Femur (tissue), 1 donor: ENCODE measurements around the gene ELF2.
"Not testable (repeated sequence)": the region's sequence is repeated elsewhere in the genome, so short reads cannot be mapped to it uniquely, and the experiment has no call there.

Source experiments
- DNase-seq: peaks from one replicate; pipeline ENCODE4 v3.0.0-alpha.2; 2017

ELF2 gene

GRCh38 chr4:139177049-139177868 lies at the start of gene ELF2:
Gene ELF2 (minus strand): TSS chr4:139177218. CDS start chr4:139137701, 39,517 bp downstream.
- DNase-seq: peak; percentile 95

DNA sequence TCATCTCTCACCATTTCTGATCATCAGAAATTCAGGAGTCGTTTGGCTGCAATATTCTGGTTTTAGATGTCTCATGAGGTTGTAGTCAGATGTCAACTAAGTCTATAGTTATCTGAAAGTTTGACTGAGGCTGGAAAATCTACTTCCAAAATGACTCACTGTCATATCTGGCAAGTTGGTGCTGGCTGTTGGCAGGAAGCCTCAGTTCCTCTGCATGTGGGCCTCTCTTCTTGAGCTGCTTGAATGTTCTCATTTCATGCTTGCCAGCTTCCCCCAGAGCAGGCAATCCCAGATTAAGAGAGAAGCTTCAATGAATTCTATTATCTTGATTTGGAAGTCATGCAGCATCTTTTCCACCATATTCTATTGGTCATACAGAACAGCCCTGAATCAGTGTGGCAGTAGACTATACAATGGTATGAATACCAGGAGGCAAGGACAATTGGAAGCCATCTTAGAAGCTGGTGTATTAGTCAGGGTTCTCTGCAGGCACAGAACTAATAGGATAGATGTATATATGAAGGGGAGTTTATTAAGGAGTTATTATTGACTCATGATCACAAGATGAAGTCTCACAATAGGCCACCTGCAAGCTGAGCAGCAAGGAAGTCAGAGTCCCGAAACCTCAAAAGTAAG lies 46.8 kb upstream of the ELF2 start:
- no peak for DNase-seq

DNA sequence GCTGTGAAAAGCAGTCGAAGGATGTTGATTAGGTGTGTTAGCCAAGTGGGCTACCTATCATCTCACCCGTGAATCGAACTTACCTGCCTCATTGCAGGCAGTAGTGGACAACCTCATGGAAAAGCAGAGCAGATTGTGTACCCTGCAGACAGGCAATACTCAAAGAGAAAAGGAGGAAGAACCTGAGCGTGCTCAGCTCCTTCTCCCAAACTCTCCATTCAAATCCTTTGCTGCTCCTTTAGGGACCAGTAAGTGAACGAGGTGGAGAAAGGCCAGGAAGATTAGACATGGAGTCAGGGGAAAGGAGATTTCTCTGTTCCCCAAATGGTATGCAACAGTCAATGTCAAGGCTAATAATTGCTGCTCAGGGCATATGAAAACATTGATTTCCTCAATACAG lies 45.2 kb upstream of the ELF2 start:
- no peak for DNase-seq

DNA sequence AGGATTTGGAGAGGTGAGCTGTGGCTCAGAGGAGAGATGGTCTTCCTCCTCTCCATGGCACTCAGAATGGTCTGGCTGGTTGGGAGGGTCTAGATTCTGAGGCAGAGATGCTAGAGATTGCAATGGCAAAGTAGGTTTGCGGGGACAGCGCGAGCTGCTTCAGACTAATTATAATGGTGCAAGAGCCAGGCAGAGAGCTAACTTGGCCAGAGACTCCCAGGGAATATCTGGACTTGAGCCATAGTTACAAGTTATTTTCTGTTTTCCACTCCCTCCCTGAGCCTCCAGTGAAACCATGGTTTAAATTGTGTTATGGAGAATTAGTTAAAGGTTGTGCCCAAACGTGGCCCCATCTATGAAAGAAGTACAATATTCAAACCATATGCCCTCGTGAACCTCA lies 44.7 kb upstream of the ELF2 start:
- DNase-seq: no peak

- no peak for DNase-seq
Measured at GRCh38 chr4:139219450-139220055, 42.5 kb upstream of the ELF2 start.

GRCh38 chr4:139214039-139214534 lies 37.1 kb upstream of the ELF2 start:
- DNase-seq: no peak

DNA sequence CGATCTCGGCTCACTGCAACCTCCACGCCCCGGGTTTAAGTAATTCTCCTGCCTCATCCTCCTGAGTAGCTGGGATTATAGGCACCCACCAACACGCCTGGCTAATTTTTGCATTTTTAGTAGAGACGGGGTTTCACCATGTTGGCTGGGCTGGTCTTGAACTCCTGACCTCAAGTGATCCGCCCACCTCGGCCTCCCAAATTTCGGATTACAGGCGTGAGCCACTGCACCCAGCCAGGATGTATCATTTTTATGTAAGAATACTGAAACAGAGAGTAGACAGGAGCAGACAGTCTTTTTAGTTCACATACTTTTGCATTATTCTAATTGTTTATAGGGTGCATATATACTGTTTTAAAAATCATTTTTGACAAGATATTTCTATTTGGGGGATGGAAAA lies 36.6 kb upstream of the ELF2 start:
- not testable (repeated sequence) for DNase-seq

DNA sequence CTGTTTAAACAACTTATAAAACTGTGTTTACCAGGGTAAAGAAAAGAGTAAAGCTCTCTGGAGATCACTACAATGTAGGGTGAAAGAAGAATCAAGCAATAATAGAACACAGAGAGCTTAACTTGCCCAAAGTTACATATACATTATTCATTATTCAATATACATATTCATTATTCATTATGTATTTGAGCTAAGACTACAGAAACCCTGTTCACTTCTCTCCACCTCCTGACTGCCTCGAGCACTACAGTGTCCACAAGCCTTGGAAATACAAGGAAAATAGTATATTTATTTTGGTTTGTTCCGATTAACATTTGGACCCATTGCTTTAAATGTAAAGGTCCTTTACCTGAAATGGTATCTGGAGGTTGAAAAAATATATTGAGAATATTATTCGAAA lies 35.9 kb upstream of the ELF2 start:
- DNase-seq: no peak

- no peak for DNase-seq
Measured at GRCh38 chr4:139210486-139210885, 33.5 kb upstream of the ELF2 start.

DNA sequence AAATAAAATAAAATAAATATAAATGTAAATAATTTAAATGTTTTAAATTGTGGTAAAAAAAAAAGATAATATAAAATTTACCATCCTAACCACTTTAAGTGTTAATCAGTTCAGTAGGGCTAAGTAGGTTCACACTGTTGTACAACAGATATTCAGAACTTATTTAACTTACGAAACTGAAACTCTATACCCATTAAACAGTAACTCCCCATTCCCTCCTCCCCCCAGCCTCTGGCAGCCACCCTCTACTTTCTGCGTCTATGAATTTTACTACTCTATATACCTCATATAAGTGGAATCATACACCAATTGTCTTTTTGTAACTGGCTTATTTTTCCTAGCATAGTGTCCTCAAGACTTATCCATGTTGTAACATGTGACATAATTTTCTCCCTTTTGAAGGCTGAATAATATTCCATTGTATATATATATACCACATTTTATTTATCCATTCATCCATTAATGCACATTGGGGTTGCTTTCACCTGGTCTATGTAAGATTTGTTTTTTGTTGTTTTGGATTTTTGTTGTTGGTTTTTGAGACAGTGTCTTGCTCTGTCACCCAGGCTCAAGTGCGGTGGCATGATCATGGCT lies 32.5 kb upstream of the ELF2 start:
- no peak for DNase-seq

DNA sequence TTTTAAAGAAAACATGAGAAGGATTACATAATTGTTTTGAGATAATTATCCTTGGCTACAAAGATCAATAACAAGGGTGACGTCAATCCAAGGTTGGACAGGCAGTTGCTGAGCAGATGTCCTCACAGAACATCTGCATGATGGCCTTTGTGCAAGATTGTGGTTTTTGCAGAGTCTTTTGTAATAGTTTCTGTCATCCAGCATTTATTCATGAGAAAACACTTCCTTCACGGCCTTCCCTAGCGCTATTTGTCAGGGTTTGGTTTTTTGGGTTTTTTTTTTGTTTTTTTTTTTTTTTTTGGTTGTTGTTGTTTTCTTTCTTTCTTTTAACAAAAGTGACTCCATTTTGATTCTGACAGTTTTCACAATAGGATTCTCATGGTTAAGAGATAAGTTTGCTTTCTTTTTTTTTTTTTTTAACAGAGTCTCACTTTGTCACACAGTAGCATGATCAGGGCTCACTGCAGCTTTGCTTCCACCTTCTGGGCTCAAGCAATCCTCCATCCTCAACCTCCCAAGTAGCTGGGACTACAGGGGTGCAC lies 31.5 kb upstream of the ELF2 start:
- DNase-seq: no peak

DNA sequence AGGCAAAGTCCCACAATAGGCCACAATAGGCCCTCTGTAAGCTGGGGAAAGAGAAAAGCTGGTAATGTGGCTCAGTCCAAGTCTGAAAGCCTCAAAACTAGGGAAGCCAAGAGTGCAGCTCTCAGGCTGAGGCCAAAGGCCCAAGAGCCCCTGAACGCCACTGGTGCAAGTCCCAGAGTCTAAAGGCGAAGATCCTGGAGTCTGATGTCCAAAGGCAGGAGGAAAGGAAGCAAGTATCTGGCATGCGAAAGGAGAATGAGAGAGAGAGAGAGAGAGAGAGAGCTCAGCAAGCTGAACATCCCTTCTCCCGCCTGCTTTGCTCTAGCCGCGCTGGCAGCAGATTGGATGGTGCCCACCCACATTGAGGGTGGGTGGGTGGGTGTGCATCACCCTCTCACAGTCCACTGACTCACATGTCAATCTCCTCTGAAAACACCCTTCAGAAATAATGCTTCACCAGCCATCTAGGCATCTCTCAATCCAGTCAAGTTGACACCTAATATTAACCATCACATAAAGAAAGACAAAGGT lies 30.9 kb upstream of the ELF2 start:
- no peak for DNase-seq

DNA sequence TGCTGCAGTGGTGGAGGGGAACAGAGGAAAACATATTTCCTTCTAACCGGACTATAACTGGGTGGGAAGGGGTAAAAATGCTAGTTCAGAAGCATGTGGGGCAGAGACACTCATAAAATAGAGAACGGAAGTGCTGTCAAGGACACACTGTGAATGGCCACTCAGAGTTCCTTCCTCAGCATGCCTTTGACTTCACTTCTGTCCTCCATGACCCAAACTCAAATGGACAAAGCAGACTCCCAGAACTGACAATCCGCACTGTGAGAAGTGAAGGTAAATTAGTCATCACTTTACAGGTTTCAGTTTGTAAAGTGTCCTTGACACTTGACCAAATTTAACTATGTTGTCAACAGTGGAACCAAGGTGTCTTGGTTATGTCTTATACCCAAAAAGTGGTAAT lies 30.2 kb upstream of the ELF2 start:
- no peak for DNase-seq

DNA sequence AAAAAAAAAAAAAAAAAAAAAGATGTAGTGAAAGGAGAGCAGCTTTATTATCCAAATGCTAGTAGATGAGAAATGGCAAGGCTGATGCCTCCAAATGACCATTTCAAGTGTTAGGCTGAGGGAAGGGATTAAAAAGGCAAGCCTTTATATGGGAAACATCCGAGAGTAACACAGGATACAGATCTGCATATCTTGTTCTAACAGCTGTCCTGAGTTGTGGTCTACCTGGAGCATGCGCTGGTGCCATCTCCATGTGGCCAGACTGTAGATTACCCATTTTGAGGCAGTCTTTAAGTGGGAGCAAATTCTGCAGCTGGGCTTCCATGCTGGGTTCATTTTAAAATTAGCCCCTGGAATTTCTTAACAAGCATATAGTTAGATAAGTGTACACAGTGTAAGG lies 26.0 kb upstream of the ELF2 start:
- no peak for DNase-seq

DNA sequence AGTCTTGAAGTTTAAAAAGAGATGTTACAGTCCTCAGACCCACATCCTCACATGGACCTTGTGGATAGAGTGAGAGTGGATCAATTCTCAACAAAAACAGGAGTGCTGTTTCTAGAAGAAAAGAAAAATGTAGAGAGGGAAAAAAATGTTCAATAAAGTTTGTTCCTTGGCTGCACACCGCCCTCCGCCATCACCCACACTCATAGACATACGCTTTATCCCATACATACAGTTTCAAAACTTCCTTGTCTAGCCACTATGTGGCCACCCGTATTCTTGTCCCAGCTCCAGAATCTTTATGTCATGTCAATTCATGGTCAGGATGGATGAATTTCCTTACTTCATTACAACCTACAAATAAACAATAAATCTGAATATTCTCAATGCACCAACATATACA lies 23.5 kb upstream of the ELF2 start:
- DNase-seq: no peak

DNA sequence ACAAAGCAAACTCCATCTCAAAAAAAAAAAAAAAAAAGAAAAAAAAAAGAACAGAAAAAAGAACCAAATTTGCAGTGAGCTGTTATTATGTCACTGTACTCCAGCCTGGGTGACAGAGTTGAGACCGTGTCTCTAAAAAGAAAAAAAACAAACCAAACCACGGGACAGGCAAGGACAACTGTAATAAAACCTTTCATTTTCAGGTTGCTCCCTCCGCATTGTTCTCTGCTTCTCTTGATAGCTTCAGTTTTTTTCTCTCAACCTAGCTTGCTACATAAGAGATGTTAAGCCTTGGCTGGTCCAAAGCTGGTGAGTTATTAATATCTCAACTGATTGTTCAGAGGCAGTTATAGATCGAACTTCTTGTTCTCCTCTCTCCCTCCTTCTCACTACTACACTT lies 23.1 kb upstream of the ELF2 start:
- no peak for DNase-seq

- DNase-seq: not testable (repeated sequence)
Measured at GRCh38 chr4:139197214-139197613, 20.2 kb upstream of the ELF2 start.

GRCh38 chr4:139196462-139196861 lies 19.4 kb upstream of the ELF2 start:
- DNase-seq: no peak

DNA sequence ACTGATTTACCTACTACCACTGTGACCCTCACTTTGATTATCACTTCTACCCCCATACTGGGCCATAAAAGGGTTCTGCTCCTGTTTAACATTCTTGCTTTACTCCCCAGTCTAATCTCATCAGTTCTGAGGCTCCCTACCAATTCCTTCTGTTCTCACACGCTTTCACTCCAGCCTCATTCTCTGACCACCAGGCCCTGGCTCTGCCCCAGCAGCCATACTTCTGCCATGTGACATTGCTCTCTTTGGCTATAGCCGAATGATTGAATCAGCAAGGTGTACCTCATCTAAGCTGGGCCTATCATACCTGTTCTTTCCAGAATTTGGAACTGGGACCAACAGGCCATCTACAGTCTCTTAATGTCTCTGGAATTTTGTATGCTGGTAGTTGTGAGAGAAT lies 14.4 kb upstream of the ELF2 start:
- DNase-seq: no peak

DNA sequence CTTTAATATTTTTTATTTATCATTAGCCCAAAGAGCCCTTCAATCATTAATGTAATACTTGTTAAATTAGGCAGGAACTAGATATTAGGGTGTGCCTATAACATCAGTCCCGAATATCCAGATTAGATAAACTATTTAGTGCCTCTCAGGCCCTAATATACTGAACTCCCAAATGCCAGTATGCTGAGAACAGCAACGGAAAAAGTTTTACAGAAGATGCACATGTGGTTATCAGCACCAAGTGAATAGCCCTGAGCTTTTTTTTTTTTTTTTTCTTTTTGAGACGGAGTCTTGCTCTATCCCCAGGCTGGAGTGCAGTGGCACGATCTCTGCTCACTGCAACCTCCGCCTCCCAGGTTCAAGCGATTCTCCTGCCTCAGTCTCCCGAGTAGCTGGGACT lies 13.0 kb upstream of the ELF2 start:
- no peak for DNase-seq

DNA sequence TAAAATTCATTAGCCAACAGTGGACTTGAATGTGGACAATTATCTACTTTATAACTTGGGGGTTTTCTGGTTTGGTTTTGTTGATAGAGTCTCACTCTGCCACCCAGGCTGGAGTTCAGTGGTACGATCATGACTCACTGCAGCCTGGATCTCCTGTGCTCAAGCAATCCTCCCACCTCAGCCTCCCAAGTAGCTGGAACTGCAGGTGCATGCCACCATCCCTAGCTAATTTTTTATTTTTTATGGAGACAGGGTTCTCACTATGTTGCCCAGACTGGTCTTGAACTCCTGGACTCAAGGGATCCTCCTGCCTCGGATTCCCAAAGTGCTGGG lies 12.4 kb upstream of the ELF2 start:
- DNase-seq: no peak

DNA sequence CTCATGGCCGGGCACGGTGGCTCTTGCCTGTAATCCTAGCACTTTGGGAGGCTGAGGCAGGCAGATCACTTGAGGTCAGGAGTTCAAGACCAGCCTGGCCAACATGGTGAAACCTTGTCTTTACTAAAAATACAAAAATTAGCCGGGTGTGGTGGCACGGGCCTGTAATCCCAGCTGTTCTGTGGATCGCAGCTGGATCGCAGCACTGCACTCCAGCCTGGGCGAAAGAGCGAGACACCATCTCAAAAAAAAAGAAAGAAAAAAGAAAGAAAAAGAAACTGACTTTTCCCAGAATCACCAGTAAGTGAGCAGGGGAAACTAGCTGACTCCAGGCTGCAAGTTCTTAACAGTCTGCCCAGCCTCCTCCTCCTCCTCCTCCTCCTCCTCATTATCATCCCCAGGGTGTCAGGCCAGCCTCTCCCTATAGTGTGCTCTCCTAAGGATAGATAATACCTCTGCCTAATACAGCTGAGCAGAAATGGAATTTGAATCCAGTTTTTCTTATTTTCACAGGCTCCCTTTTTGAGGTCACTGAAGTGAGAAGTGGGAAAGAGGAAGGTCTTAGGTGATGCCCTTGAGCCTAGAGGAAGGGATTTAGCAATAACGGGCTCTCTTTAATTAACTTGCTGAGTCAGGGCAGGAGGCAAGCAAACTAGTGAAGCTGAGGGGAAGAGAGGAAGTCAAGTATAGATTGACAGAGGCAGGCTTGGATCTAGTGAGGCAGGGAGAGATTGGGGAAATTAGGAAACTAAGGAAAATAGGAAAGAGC lies 11.8 kb upstream of the ELF2 start:
- no peak for DNase-seq
